PFSK-1 (cell line): ENCODE data around the gene TRAPPC6A.

Experiments used
- FOXP2 ChIP-seq: optimal IDR thresholded peaks from 2 replicates; pipeline ENCODE3; 2011; ENCODE audit warnings: borderline replicate concordance, control low read depth, inconsistent platforms; ENCODE audit not compliant: insufficient read depth; ENCODE audit errors: extremely low read length, extremely low read depth
- POLR2AphosphoS5 ChIP-seq: IDR thresholded peaks from 2 replicates; pipeline ENCODE4 v1.6.1; 2012; ENCODE audit warnings: low read depth, mild to moderate bottlenecking, control low read depth, low read length, moderate library complexity
- TAF1 ChIP-seq: IDR thresholded peaks from 2 replicates; pipeline ENCODE4 v1.6.1; 2012; ENCODE audit warnings: low read length, control low read depth, borderline replicate concordance; ENCODE audit not compliant: insufficient read depth

DNA sequence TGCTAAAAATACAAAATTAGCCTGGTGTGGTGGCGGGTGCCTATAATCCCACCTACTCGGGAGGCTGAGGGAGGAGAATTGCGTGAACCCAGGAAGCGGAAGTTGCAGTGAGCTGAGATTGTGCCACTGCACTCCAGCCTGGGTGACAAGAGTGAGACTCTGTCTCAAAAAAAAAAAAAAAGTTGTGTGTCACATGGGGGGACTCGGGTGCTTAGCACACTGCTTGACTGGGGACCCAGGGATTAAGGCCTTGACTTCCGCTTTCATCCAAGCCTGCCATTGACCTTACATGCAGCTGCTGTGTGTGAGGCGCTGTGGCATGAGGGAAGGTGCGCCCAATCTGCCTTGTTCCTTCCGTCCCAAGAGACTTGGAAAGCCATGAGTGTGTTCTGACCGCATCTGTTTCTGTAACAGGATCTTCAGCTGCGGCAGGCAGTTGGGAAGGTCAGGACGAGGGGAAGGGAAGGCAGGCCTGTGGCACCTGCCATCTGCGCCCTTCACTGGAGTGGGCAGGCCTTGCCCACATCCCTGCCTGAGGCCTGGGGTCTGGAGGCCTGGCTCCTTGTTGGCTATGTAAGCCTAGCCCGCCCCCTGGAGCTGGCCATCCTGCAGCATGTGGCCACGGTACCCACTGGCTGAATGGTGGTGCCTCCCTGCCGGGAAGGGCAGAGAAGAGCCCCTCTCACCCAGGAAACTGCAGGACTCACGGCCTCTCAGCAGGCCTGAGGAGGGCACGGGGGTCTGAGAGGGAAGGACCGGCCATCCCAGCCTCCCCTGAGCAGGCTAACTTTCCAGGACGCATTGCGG lies 62.0 kb downstream of the TRAPPC6A start:
- TF ChIP-seq POLR2AphosphoS5 (no peak), TAF1 (no peak), FOXP2 (no peak)
